Right lobe of liver (tissue), 6 donors: ENCODE results near the gene SF3B6. TPM values are rescaled to one million over a fixed set of nuclear protein-coding genes. Genes with fewer than 3 reads are reported as not detected.

Experiments used
- ATAC-seq, 4 donors: fragments of 200-7000 bp; cut with Tn5 transposase; one replicate each; pipeline ENCODE4 v1.9.1; 2020; ENCODE audit warnings: mild to moderate bottlenecking in 4 of 4, moderate library complexity in 4 of 4
- DNase-seq, 3 donors: peaks; one replicate each; pipeline ENCODE4 v3.0.0-alpha.2; 2020
- H3K27ac ChIP-seq, 3 donors: fragments of 200-600 bp; one replicate each; pipeline ENCODE4 v1.8.0; 2022
- H3K27me3 ChIP-seq, 2 donors: fragments of 200-600 bp; one replicate each; pipeline ENCODE4 v1.8.0; 2022
- H3K36me3 ChIP-seq, 4 donors: fragments of 200-600 bp; sonication (generic) in 1 of 4; one replicate each; pipeline versions ENCODE4 v1.5.1 to v1.8.0; 2017 to 2022; ENCODE audit warnings: control low read depth in 1 of 4
- H3K4me1 ChIP-seq, 4 donors: fragments of 200-600 bp; sonication (generic) in 1 of 4; one replicate each; pipeline versions ENCODE4 v1.5.1 to v1.8.0; 2017 to 2022; ENCODE audit warnings: control low read depth in 1 of 4
- H3K4me3 ChIP-seq, 3 donors: fragments of 200-600 bp; one replicate each; pipeline ENCODE4 v1.8.0; 2022
- H3K9me3 ChIP-seq, 4 donors: fragments of 200-600 bp; sonication (generic) in 1 of 4; one replicate each; pipeline versions ENCODE4 v1.5.1 to v1.8.0; 2017 to 2022; ENCODE audit warnings: control low read depth in 1 of 4
- CTCF ChIP-seq, 4 donors: fragments of 200-600 bp in 3 of 4; fragments of 450-650 bp in 1 of 4; IDR thresholded peaks; one replicate each; pipeline versions ENCODE4 v1.5.1 to v1.8.0; 2016 to 2022; ENCODE audit warnings: antibody characterized with exemption in 4 of 4, mild to moderate bottlenecking in 2 of 4
- POLR2A ChIP-seq: fragments of 450-650 bp; IDR thresholded peaks from one replicate; pipeline ENCODE4 v1.6.1; 2017; ENCODE audit warnings: antibody characterized with exemption, mild to moderate bottlenecking
- WGBS: methylation state at CpG from one replicate; pipeline ENCODE4 v1.1.6; 2018; ENCODE audit warnings: low coverage, low lambda C conversion rate; ENCODE audit not compliant: insufficient coverage; ENCODE audit errors: missing lambda C conversion rate; 5-methylcytosine and 5-hydroxymethylcytosine counted together
- intact Hi-C, 2 donors: fragments of 100-400 bp; cut with DNase I; formaldehyde crosslinking; loops; one replicate each; pipeline versions ENCODE4 v1.11.2 to v1.14.1; 2022
- total RNA-seq, 6 experiments: library from RNA; depleted of rRNA in 2 of 6; stranded (reverse); fragments of >200 nt in 2 of 6; fragmentation: NEBNext Ultra II Directional in 3 of 6; extraction: Animal tissue kit (Norgen Biotek cat#: 25700) in 3 of 6; gene quantifications; one replicate each; pipeline versions ENCODE4 v1.1.0 to v1.2.4, GENCODE V29; 2016 to 2023
- donor health status: DM: no; HTN: yes; CAD: no.
- donor health status: DM: no; HTN: no; CAD: no.
- donor health status: DM: no; HTN: no; CAD: no.
- donor health status: DM: no; HTN: yes; CAD: no.
- donor health status: DM: no; HTN: yes; CAD: no.

Gene SF3B6
- total RNA-seq, 6 experiments from 2014 or later = 32.7 to 70.8 (median 40.3) TPM

GRCh38 chr2:24026233-24026632, 49.9 kb downstream of the SF3B6 start:
- TF ChIP-seq POLR2A (no peak), CTCF (IDR thresholded peaks at IDR 0.05) (no peak)

GRCh38 chr2:24024996-24025663, 51.0 kb downstream of the SF3B6 start:
- Histone ChIP-seq H3K27me3 (no peaks in the 10 kb centered on the region), H3K27ac (no peak overlapping the region), H3K4me1 (no peaks in the 10 kb centered on the region), H3K4me3 (no peak overlapping the region), H3K9me3 (no peaks in the 10 kb centered on the region), H3K36me3 (peaks cover 0 to 17% (median 0%) of the 10 kb centered on the region in 4 donors)
- ATAC-seq (no peak), DNase-seq (no peak)
- no peak for TF ChIP-seq CTCF (IDR thresholded peaks at IDR 0.05)
- no peak for TF ChIP-seq POLR2A
- intact Hi-C loops = no loop called here
- WGBS = 84% methylated on average over 8 of the region's 17 CpGs

More at GRCh38 chr2:24026233-24026632, 49.9 kb downstream of the SF3B6 start:
- Histone ChIP-seq H3K4me3 (no peak overlapping the region), H3K27ac (no peak overlapping the region), H3K9me3 (no peaks in the 10 kb centered on the region), H3K36me3 (peaks cover 0 to 25% (median 0%) of the 10 kb centered on the region in 4 donors), H3K4me1 (no peaks in the 10 kb centered on the region), H3K27me3 (no peaks in the 10 kb centered on the region)
- ATAC-seq = no peak
- intact Hi-C loops = no loop called here
- WGBS = 100% methylated on average over 1 of the region's 2 CpGs
- DNase-seq = no peak

GRCh38 chr2:24024018-24024417, 52.1 kb downstream of the SF3B6 start:
- H3K9me3 ChIP-seq = no peaks in the 10 kb centered on the region
- no peak overlapping the region for H3K27ac ChIP-seq
- intact Hi-C loops = no loop called here
- no peaks in the 10 kb centered on the region for H3K4me1 ChIP-seq
- ATAC-seq = peak in 1 of 4 donors; percentile 12
- peaks cover 0 to 9% (median 0%) of the 10 kb centered on the region in 4 donors for H3K36me3 ChIP-seq
- no peak for DNase-seq
- no peak for TF ChIP-seq CTCF (IDR thresholded peaks at IDR 0.05)
- no peak for TF ChIP-seq POLR2A
- no peak overlapping the region for H3K4me3 ChIP-seq
- WGBS = no CpG with 5 or more reads among the region's 12 CpGs
- no peaks in the 10 kb centered on the region for H3K27me3 ChIP-seq

- no peak overlapping the region for H3K4me3 ChIP-seq
- ATAC-seq (no peak), DNase-seq (no peak)
- TF ChIP-seq POLR2A (no peak), CTCF (IDR thresholded peaks at IDR 0.05) (no peak)
- intact Hi-C loops = no loop called here
- no peaks in the 10 kb centered on the region for H3K9me3 ChIP-seq
- no CpG with 5 or more reads among the region's 16 CpGs for WGBS
- no peak overlapping the region for H3K27ac ChIP-seq
- no peaks in the 10 kb centered on the region for H3K4me1 ChIP-seq
- H3K36me3 ChIP-seq = peaks cover 0 to 9% (median 0%) of the 10 kb centered on the region in 4 donors
- no peaks in the 10 kb centered on the region for H3K27me3 ChIP-seq
These were observed 53.1 kb downstream of the SF3B6 start for GRCh38 chr2:24022975-24023575.
